Neuronal stem cell (in vitro differentiated cells): ENCODE results near the gene CCL24.
"Not testable (repeated sequence)": the region's sequence is repeated elsewhere in the genome, so short reads cannot be mapped to it uniquely, and the experiment has no call there.

Experiments
- DNase-seq: peaks from one replicate; pipeline ENCODE4 v3.0.0-alpha.2; 2013; ENCODE audit warnings: low spot score
- H2AFZ ChIP-seq: one replicate; pipeline ENCODE4 v1.6.1; 2013; ENCODE audit warnings: mild to moderate bottlenecking, low read length, inconsistent platforms
- H2AK5ac ChIP-seq: 2 replicates; pipeline ENCODE4 v1.6.1; 2013; ENCODE audit warnings: low read depth, mild to moderate bottlenecking, inconsistent platforms, low read length, moderate library complexity, mixed read lengths
- H2BK120ac ChIP-seq: 2 replicates; pipeline ENCODE4 v1.6.1; 2013; ENCODE audit warnings: low read depth, mild to moderate bottlenecking, inconsistent platforms, low read length, moderate library complexity, mixed read lengths
- H2BK12ac ChIP-seq: one replicate; pipeline ENCODE4 v1.6.1; 2013; ENCODE audit warnings: low read length, inconsistent platforms
- H2BK15ac ChIP-seq: 2 replicates; pipeline ENCODE4 v1.6.1; 2013; ENCODE audit warnings: mild to moderate bottlenecking, low read length, inconsistent platforms, mixed read lengths
- H2BK5ac ChIP-seq: one replicate; pipeline ENCODE4 v1.6.1; 2013; ENCODE audit warnings: inconsistent platforms, mild to moderate bottlenecking, low read length, moderate library complexity
- H3K14ac ChIP-seq: one replicate; pipeline ENCODE4 v1.6.1; 2013; ENCODE audit warnings: low read length, inconsistent platforms
- H3K18ac ChIP-seq: 2 replicates; pipeline ENCODE4 v1.6.1; 2013; ENCODE audit warnings: low read length, inconsistent platforms
- H3K23ac ChIP-seq: 2 replicates; pipeline ENCODE4 v1.6.1; 2013; ENCODE audit warnings: low read depth, mild to moderate bottlenecking, mixed read lengths, low read length, inconsistent platforms; ENCODE audit not compliant: poor library complexity
- H3K27ac ChIP-seq: replicated peaks from 3 replicates; pipeline ENCODE4 v1.5.1; 2013; ENCODE audit warnings: low read length, inconsistent platforms
- H3K27me3 ChIP-seq, 3 experiments: 2 replicates each; pipeline ENCODE4 v1.6.1; 2013; ENCODE audit warnings: low read length in 3 of 3, mild to moderate bottlenecking in 2 of 3, inconsistent platforms in 1 of 3, low read depth in 1 of 3, mixed read lengths in 1 of 3, moderate library complexity in 1 of 3; ENCODE audit not compliant: control insufficient read depth in 3 of 3, insufficient read depth in 3 of 3
- H3K36me3 ChIP-seq, 2 donors: replicated peaks in 1 of 2; 2 replicates each; pipeline ENCODE4 v1.6.1; 2013; ENCODE audit warnings: low read length in 2 of 2; ENCODE audit not compliant: control insufficient read depth in 2 of 2, insufficient read depth in 2 of 2
- H3K4ac ChIP-seq: 2 replicates; pipeline ENCODE4 v1.6.1; 2013; ENCODE audit warnings: inconsistent platforms, mild to moderate bottlenecking, low read length, moderate library complexity
- H3K4me1 ChIP-seq, 2 donors: 1 replicate in 1 of 2; 2 replicates in 1 of 2; pipeline ENCODE4 v1.6.1; 2013; ENCODE audit warnings: low read length in 2 of 2, low read depth in 1 of 2; ENCODE audit not compliant: control insufficient read depth in 2 of 2, insufficient read depth in 1 of 2
- H3K4me2 ChIP-seq: one replicate; pipeline ENCODE4 v1.6.1; 2013; ENCODE audit warnings: mild to moderate bottlenecking, low read length, inconsistent platforms; ENCODE audit not compliant: insufficient read depth, poor library complexity, severe bottlenecking
- H3K4me3 ChIP-seq, 2 donors: 2 replicates each; pipeline ENCODE4 v1.5.1; 2013; ENCODE audit warnings: low read length in 2 of 2, mild to moderate bottlenecking in 2 of 2, inconsistent platforms in 1 of 2, moderate library complexity in 1 of 2
- H3K79me1 ChIP-seq: one replicate; pipeline ENCODE4 v1.6.1; 2013; ENCODE audit warnings: low read depth, mild to moderate bottlenecking, inconsistent platforms, low read length, moderate library complexity
- H3K9ac ChIP-seq: one replicate; pipeline ENCODE4 v1.6.1; 2013; ENCODE audit warnings: mild to moderate bottlenecking, low read depth, low read length, inconsistent platforms; ENCODE audit not compliant: poor library complexity
- H3K9me3 ChIP-seq, 2 donors: replicated peaks in 1 of 2; 2 replicates each; pipeline versions ENCODE3 to v1.6.1; 2013; ENCODE audit warnings: low read length in 2 of 2, mild to moderate bottlenecking in 2 of 2, inconsistent platforms in 1 of 2, low read depth in 1 of 2, mixed read lengths in 1 of 2, moderate library complexity in 1 of 2; ENCODE audit not compliant: control insufficient read depth in 2 of 2, insufficient read depth in 1 of 2
- H4K8ac ChIP-seq: one replicate; pipeline ENCODE4 v1.6.1; 2013; ENCODE audit warnings: low read depth, mild to moderate bottlenecking, inconsistent platforms, low read length, moderate library complexity
- H4K91ac ChIP-seq: one replicate; pipeline ENCODE4 v1.6.1; 2013; ENCODE audit warnings: low read length, low read depth, mild to moderate bottlenecking, inconsistent platforms; ENCODE audit not compliant: poor library complexity
- WGBS, 2 donors: extraction: QIAGEN DNeasy Blood & Tissue Kit; methylation state at CpG; one replicate each; pipeline ENCODE4 v1.1.7; 2013; ENCODE audit warnings: missing lambda C conversion rate in 2 of 2, mixed read lengths in 1 of 2; ENCODE audit not compliant: insufficient read length in 2 of 2, insufficient replicate concordance in 1 of 2; ENCODE audit errors: extremely low coverage in 2 of 2; 5-methylcytosine and 5-hydroxymethylcytosine counted together

Gene CCL24

DNA sequence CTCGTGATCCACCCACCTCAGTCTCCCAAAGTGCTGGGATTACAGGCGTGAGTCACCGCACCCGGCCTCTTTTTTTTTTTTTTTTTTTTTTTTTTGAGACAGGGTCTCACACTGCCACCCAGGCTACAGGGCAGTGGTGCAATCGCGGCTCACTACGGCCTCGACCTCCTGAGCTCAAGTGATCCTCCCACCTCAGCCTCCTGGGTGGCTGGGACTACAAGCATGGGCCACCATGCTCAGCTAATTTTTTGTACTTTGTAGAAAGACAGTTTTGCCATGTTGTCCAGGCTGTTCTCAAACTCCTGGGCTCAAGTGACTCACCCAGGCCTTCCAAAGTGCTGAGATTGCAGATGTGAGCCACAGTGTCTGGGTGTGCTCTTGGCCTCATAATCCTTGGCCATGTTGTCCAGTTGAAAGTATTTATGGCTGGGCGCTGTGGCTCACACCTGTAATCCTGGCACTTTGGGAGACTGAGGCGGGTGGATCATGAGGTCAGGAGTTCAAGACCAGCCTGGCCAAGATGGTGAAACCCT lies 41.3 kb upstream of the CCL24 start:
- H3K4ac ChIP-seq, H2BK120ac ChIP-seq, H3K4me1 ChIP-seq, H2BK5ac ChIP-seq, DNase-seq, H2BK12ac ChIP-seq, H3K18ac ChIP-seq, H3K36me3 ChIP-seq, H3K27ac ChIP-seq, H4K91ac ChIP-seq, H3K23ac ChIP-seq, H3K14ac ChIP-seq, H3K4me2 ChIP-seq, H3K9ac ChIP-seq, H2AFZ ChIP-seq, H2BK15ac ChIP-seq, H3K9me3 ChIP-seq, H2AK5ac ChIP-seq, H3K79me1 ChIP-seq, H3K27me3 ChIP-seq, H4K8ac ChIP-seq, H3K4me3 ChIP-seq: not testable (repeated sequence)
- WGBS, 2 donors: no CpG with 5 or more reads among the region's 10 CpGs

DNA sequence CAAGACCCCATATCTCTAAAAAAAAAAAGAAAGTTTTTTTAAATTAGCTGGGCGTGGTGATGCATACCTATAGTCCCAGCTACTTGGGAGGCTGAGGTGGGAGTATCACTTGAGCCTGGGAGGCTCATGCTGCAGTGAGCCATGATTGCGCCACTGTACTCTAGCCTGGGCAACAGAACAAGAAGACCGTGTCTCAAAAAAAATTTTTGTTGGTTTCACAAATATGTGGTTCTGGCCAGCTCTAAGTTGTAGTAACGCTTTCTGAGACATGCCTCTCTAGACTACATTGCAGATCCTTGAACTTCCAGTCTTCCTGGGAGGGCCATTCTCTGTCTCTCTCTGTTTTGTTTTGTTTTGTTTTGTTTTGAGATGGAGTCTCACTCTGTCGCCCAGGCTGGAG lies 40.6 kb upstream of the CCL24 start:
- Histone ChIP-seq H3K4me1 (no peaks in the 10 kb centered on the region), H3K18ac (no peak overlapping the region), H3K4ac (no peak overlapping the region), H3K4me2 (no peak overlapping the region), H3K23ac (no peak overlapping the region), H3K9me3 (no peaks in the 10 kb centered on the region), H3K27me3 (no peaks in the 10 kb centered on the region), H3K79me1 (no peaks in the 10 kb centered on the region), H2AK5ac (no peak overlapping the region), H4K91ac (no peak overlapping the region), H2BK5ac (no peak overlapping the region), H3K4me3 (no peak overlapping the region), H2BK15ac (no peak overlapping the region), H3K9ac (no peak overlapping the region), H2BK120ac (no peak overlapping the region), H2BK12ac (no peak overlapping the region), H4K8ac (no peak overlapping the region), H3K14ac (no peak overlapping the region), H2AFZ (no peak overlapping the region), H3K27ac (no peak overlapping the region), H3K36me3 (no peaks in the 10 kb centered on the region)
- DNase-seq: no peak
- no CpG with 5 or more reads among the region's 5 CpGs for WGBS, 2 donors

DNA sequence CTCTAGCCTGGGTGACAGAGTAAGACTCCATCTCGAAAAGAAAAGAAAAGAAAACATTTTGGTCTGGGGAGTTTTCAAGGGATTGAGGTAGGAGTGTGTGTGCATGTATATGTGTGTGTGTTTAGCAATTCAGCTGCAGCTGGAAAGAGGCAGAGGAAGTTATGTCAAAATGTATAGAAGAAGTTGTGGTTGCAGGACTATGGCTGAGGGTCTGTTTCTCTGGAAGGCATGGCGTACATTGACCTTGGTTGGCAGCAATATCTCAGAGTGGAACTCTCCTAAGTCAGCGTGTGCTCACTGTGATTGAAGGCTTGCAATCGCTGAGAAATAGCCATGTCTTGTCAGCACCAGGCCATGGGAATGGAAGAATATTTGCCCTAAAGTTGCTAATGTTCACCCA lies 36.6 kb upstream of the CCL24 start:
- H3K4ac ChIP-seq: no peak overlapping the region
- no peak overlapping the region for H3K4me3 ChIP-seq
- H3K4me2 ChIP-seq: no peak overlapping the region
- H3K27me3 ChIP-seq: no peaks in the 10 kb centered on the region
- H2AK5ac ChIP-seq: no peak overlapping the region
- H2AFZ ChIP-seq: no peak overlapping the region
- no peak overlapping the region for H3K27ac ChIP-seq
- WGBS, 2 donors: no CpG with 5 or more reads among the region's 4 CpGs
- no peak overlapping the region for H3K18ac ChIP-seq
- no peak for DNase-seq
- no peaks in the 10 kb centered on the region for H3K9me3 ChIP-seq
- no peak overlapping the region for H2BK120ac ChIP-seq
- H3K4me1 ChIP-seq: no peaks in the 10 kb centered on the region
- H4K91ac ChIP-seq: no peak overlapping the region
- H3K14ac ChIP-seq: no peak overlapping the region
- H3K23ac ChIP-seq: no peak overlapping the region
- H3K79me1 ChIP-seq: no peaks in the 10 kb centered on the region
- H2BK5ac ChIP-seq: no peak overlapping the region
- H2BK12ac ChIP-seq: no peak overlapping the region
- H2BK15ac ChIP-seq: no peak overlapping the region
- H3K9ac ChIP-seq: no peak overlapping the region
- no peak overlapping the region for H4K8ac ChIP-seq
- H3K36me3 ChIP-seq: no peaks in the 10 kb centered on the region

DNA sequence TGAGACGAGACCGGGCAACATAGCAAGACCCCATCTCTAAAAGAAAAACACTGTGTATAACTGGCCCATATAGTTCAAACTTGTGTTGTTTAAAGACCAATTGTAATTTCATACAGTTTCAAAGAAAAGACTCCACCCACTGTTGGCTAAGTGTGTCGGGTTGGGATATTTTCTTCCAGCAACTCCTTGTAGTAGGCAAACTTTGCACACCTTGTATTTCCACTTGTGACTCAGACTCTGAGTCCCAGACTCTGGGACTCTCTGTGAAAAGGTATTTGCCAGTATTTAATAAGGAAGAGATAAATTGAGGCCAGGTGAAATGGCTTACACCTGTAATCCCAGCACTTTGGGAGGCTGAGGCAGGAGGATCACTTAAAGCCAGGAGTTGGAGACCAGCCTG lies 36.0 kb upstream of the CCL24 start:
- Histone ChIP-seq H3K27ac (no peak overlapping the region), H3K14ac (no peak overlapping the region), H3K9me3 (no peaks in the 10 kb centered on the region), H2BK12ac (no peak overlapping the region), H2AFZ (no peak overlapping the region), H3K27me3 (no peaks in the 10 kb centered on the region), H4K91ac (no peak overlapping the region), H3K4me2 (no peak overlapping the region), H3K79me1 (no peaks in the 10 kb centered on the region), H2AK5ac (no peak overlapping the region), H2BK5ac (no peak overlapping the region), H3K4ac (no peak overlapping the region), H3K4me3 (no peak overlapping the region), H3K36me3 (no peaks in the 10 kb centered on the region), H2BK120ac (no peak overlapping the region), H3K4me1 (no peaks in the 10 kb centered on the region), H4K8ac (no peak overlapping the region), H3K23ac (no peak overlapping the region), H2BK15ac (no peak overlapping the region), H3K18ac (no peak overlapping the region), H3K9ac (no peak overlapping the region)
- DNase-seq: no peak
- no CpG with 5 or more reads among the region's 3 CpGs for WGBS, 2 donors
